ENCODE measurements around the gene COQ10A.

COQ10A gene

GRCh38 chr12:56308714-56309113, 42.0 kb downstream of the COQ10A start:
- H4K20me1 ChIP-seq (ENCODE audit: insufficient read depth, low read length, poor library complexity, severe bottlenecking): no peaks in the 10 kb centered on the region
- no peak overlapping the region for H3K9ac ChIP-seq (ENCODE audit: low read depth, low read length, poor library complexity, severe bottlenecking)
- no peaks in the 10 kb centered on the region for H3K27me3 ChIP-seq (ENCODE audit: insufficient read depth, low read length, poor library complexity, severe bottlenecking)
- H3K79me2 ChIP-seq (ENCODE audit: insufficient read depth, low read length): peaks cover 4% of the 10 kb centered on the region
- H3K4me1 ChIP-seq (ENCODE audit: insufficient read depth, low read length, poor library complexity, severe bottlenecking): no peaks in the 10 kb centered on the region
- no peak overlapping the region for H3K4me3 ChIP-seq (ENCODE audit: low read length, poor library complexity, severe bottlenecking)
- no peaks in the 10 kb centered on the region for H3K9me3 ChIP-seq (ENCODE audit: insufficient read depth, low read depth, low read length)
- no peak for TF ChIP-seq CTCF (conservative IDR thresholded peaks at IDR 0.05; ENCODE audit: low read length)
- no peak for TF ChIP-seq EZH2phosphoT487 (IDR thresholded peaks at IDR 0.05; ENCODE audit: borderline replicate concordance)
- no peak overlapping the region for H3K4me2 ChIP-seq (ENCODE audit: low read depth, low read length, poor library complexity, severe bottlenecking)
- no peaks in the 10 kb centered on the region for H3K36me3 ChIP-seq (ENCODE audit: insufficient read depth, low read length)
- H3K9me2 ChIP-seq (replicated peaks; ENCODE audit: low read depth, low read length): no peaks in the 10 kb centered on the region
- H2AFZ ChIP-seq (ENCODE audit: low read length): no peak overlapping the region
- H3F3A ChIP-seq (ENCODE audit: low read depth): no peaks in the 10 kb centered on the region

GRCh38 chr12:56311003-56311402, 44.3 kb downstream of the COQ10A start:
- Histone ChIP-seq H2AFZ (ENCODE audit: low read length) (no peak overlapping the region), H3K4me1 (ENCODE audit: insufficient read depth, low read length, poor library complexity, severe bottlenecking) (peaks cover 14% of the 10 kb centered on the region), H3K9ac (ENCODE audit: low read depth, low read length, poor library complexity, severe bottlenecking) (no peak overlapping the region), H3K36me3 (ENCODE audit: insufficient read depth, low read length) (no peaks in the 10 kb centered on the region), H3K4me2 (ENCODE audit: low read depth, low read length, poor library complexity, severe bottlenecking) (no peak overlapping the region), H3K9me2 (replicated peaks; ENCODE audit: low read depth, low read length) (no peaks in the 10 kb centered on the region), H4K20me1 (ENCODE audit: insufficient read depth, low read length, poor library complexity, severe bottlenecking) (no peaks in the 10 kb centered on the region), H3K9me3 (ENCODE audit: insufficient read depth, low read depth, low read length) (no peaks in the 10 kb centered on the region), H3K27me3 (ENCODE audit: insufficient read depth, low read length, poor library complexity, severe bottlenecking) (no peaks in the 10 kb centered on the region), H3K79me2 (ENCODE audit: insufficient read depth, low read length) (peaks cover 20% of the 10 kb centered on the region), H3F3A (ENCODE audit: low read depth) (no peaks in the 10 kb centered on the region), H3K4me3 (ENCODE audit: low read length, poor library complexity, severe bottlenecking) (no peak overlapping the region)
- TF ChIP-seq CTCF (conservative IDR thresholded peaks at IDR 0.05; ENCODE audit: low read length): no peak
- no peak for TF ChIP-seq EZH2phosphoT487 (IDR thresholded peaks at IDR 0.05; ENCODE audit: borderline replicate concordance)

GRCh38 chr12:56315249-56315621, 48.5 kb downstream of the COQ10A start:
- Histone ChIP-seq H3K9ac (ENCODE audit: low read depth, low read length, poor library complexity, severe bottlenecking) (peak overlapping the region; percentile 97), H3K4me2 (ENCODE audit: low read depth, low read length, poor library complexity, severe bottlenecking) (peak overlapping the region; percentile 93), H3K27me3 (ENCODE audit: insufficient read depth, low read length, poor library complexity, severe bottlenecking) (no peaks in the 10 kb centered on the region), H3K79me2 (ENCODE audit: insufficient read depth, low read length) (peaks cover 20% of the 10 kb centered on the region), H3K9me3 (ENCODE audit: insufficient read depth, low read depth, low read length) (no peaks in the 10 kb centered on the region), H3K4me3 (ENCODE audit: low read length, poor library complexity, severe bottlenecking) (peak overlapping the region; percentile 100), H2AFZ (ENCODE audit: low read length) (peak overlapping the region; percentile 98), H3F3A (ENCODE audit: low read depth) (no peaks in the 10 kb centered on the region), H3K9me2 (replicated peaks; ENCODE audit: low read depth, low read length) (no peaks in the 10 kb centered on the region), H3K4me1 (ENCODE audit: insufficient read depth, low read length, poor library complexity, severe bottlenecking) (peaks cover 14% of the 10 kb centered on the region), H4K20me1 (ENCODE audit: insufficient read depth, low read length, poor library complexity, severe bottlenecking) (no peaks in the 10 kb centered on the region), H3K36me3 (ENCODE audit: insufficient read depth, low read length) (no peaks in the 10 kb centered on the region)
- no peak for TF ChIP-seq EZH2phosphoT487 (IDR thresholded peaks at IDR 0.05; ENCODE audit: borderline replicate concordance)
- no peak for TF ChIP-seq CTCF (conservative IDR thresholded peaks at IDR 0.05; ENCODE audit: low read length)

All from Loucy (cell line).